Activated naive CD8-positive, alpha-beta T cell treated with anti-CD3 and anti-CD28 coated beads, Interleukin-2, amount 50 U/mL, for 16 hours (primary cell): ENCODE results near the gene EML3.
"Not testable (repeated sequence)": the region's sequence is repeated elsewhere in the genome, so short reads cannot be mapped to it uniquely, and the experiment has no call there.

ENCODE experiments used
- DNase-seq: peaks from one replicate; pipeline ENCODE4 v3.0.0-alpha.2; 2020; ENCODE audit warnings: low read depth, low spot score

Gene EML3

DNA sequence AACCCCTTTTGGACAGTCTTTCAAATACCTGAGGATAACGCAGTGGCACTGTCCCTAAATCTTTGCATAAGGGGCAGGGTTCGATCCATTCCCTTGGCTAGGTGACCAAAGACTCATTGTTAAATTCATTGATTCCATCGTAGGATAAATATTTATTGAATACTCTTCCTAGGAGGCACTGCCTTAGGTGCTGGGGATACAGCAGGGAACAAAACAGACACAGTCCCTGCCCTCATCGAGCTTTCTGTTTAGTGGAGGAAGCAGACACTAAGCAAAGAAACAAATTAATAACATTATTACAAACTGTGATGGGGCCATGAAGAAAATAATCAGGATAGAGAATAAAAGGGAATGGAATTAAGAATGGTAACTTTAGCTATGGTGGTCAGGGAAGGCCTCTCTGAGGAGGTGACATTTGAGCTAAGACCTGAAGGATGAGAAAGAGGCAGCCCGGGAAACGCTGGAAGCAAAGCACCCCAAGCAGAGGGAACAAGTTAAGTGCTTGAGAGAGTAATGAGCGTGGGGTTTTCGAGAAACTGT lies 8.5 kb upstream of the EML3 start:
- no peak for DNase-seq

DNA sequence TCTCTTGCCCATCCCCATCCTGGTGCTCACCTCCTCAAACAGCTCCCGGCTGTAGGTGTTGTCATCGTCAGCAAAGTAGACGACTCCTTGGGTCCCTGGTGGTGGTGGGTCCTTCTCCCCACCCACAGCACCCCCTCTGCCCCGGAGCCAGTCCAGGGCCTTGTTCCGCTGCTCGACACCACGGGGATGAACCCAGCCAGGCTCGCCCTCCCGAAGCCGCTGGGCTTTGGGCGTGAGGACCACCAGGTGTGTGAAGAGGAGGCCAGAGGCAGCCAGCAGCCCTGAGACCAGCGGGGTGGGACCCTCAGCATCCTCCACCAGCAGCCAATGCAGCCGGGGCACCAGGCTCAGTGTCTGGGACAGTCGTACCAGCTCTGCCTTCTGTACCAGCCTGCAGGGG lies 4.4 kb upstream of the EML3 start:
- not testable (repeated sequence) for DNase-seq

DNA sequence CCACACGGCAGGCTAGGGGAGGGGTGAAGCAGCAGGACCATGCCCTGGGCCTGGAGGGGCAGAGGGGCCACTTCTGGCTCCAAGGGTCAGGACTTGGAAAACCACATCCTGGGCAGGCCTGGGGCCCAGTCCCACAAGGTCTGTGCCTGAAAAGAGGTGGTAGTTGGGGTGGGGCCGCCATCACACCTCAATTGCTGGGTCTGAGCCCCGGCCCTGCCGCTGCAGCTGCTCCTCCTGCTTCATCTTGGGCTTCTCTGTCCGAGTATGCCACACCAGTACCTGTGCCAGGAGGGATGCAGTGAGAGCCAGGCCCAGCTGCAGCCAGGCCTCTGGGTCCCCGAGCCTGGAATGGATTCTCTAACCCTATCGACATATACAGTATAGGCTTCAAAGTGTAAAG lies 2.9 kb upstream of the EML3 start:
- DNase-seq, result no peak

DNA sequence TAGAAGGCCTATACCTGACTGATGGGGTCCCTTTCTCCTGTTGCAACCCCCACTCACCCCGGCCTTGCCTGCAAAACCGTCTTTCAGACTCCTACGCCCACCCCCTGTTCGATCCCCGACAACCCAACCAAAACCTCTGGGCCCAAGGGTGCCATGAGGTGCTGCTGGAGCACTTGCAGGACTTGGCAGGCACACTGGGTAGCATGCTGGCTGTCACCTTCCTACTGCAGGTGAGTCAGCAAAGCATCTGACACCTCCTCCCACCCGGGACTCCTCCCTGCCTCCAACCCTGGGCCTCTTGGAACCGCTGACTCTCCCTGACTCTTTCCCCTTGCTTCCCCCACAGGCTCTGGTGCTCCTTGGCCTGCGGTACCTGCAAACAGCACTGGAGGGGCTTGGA lies 1.7 kb upstream of the EML3 start:
- no peak for DNase-seq

DNA sequence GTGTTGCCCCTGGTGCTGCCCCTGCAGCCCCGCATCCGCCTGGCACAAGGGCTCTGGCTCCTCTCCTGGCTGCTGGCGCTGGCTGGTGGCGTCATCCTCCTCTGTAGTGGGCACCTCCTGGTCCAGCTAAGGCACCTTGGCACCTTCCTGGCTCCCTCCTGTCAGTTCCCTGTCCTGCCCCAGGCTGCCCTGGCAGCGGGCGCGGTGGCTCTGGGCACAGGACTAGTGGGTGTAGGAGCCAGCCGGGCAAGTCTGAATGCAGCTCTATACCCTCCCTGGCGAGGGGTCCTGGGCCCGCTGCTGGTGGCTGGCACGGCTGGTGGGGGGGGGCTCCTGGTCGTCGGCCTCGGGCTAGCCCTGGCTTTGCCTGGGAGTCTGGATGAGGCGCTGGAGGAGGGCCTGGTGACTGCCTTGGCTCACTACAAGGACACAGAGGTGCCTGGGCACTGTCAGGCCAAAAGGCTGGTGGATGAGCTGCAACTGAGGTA lies 760 bp upstream of the EML3 start:
- no peak for DNase-seq

DNA sequence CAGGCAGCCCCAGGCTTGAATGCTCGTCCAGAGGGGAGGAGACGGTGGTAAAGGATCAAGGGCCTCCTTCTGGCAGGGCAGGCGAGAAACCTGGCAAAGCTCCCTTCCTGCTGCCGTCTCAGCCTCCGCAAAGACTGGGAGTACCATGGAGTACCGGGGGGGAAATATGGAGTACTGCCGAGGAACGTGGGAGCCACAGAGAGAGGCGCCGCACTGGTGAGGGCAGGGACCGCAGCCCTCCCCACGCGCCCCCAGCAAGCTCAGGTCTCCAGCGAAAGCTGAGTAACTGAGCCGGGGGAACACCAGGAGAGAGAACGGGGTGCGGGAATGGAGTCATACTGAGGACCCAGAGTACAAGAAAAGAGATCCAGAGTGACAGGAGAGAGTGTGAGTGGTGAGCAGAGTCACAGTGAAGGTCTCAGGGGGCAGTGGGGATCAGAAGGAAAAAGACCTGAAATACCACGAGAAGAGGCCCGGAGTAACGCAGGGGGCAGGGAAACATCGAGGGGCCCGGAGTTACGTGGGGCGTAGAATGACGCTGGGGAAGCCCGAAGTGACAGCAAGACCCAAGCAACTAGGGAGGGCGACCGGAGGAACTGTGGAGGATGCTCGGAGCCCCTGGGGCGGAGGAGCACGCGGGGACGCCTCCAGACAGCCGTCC lies 740 bp downstream of the EML3 start:
- DNase-seq, result no peak

DNA sequence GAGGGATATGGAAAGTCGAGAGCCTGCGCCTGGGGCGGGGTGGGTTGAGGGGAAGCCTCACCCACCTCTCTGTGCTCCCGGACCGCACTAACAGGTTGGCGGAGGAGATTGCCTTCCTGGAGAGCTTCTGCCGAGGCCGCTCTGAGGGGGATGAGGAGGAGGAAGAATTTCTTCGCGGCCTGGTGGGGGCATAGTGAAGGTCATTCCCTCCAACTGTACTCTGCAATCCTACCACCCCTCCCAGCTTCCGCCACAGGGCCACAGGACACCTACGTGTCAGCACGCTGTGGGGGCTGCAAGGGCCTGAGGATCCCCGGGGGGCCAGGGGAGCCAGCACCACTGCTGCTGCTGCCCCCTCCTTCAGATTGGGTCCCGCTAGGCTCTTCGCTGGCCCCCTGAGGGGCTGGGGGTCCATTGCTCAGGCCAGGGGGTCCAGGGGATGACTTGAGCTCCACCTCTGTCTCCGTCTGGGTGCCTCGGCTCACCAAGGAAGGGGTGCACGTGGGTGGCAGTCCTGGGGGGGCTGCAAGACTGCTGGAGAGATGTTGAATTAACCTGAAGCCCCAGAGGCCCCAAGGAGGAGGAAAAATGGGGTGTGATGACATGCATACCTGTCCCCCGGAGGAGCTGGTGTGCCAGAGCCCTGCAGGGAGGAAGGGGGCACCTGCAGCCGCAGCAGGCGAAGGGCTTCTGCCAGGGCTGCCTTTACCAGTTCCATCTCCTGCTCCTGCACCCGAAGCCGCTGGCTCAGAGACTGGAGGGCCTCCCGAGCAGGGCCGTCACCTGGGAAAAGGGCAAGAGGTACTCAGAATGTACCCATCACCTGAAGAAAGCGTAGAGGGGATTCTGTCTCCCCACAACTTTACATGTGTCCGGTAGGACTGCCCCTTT lies 1.5 kb downstream of the EML3 start:
- no peak for DNase-seq

DNA sequence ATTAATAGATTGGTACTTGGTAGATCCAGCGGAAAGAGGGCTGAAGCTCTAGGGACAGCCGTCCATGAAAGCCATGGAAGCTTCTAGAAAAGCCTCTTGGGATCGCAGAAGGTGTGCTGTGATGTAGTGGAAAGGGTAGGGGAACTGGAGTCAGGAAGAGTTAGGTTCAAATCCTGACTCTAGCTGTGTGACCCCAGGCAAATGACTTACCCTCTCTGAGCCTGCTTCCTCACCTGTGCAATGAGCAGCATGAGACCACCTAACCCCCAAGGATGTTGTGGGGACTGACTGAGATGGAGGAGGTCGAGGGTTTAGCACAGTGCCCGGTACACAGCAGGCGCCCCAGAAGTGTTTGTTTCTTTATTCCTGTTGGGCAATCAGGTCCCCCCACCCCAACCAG lies 2.2 kb downstream of the EML3 start:
- DNase-seq, result no peak

DNA sequence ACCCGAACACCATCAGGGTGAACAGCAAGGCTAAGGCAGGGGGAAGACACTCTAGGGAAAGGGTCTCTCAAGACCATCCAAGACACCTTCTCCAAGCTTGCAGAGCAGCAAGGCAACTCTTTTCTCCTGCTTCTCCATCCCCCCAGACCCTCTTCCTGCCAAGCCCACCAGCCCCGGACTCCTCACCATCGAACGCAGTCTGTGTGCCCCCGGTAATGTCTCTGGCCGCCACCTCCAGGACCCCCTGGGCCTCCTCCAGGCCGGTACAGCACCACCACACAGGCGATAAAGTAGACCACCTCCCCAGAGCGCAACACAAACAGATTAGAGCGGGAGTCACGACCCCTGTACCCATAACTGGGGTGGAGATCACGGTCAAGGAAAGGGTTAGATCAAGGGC lies 3.8 kb downstream of the EML3 start:
- DNase-seq, result no peak

DNA sequence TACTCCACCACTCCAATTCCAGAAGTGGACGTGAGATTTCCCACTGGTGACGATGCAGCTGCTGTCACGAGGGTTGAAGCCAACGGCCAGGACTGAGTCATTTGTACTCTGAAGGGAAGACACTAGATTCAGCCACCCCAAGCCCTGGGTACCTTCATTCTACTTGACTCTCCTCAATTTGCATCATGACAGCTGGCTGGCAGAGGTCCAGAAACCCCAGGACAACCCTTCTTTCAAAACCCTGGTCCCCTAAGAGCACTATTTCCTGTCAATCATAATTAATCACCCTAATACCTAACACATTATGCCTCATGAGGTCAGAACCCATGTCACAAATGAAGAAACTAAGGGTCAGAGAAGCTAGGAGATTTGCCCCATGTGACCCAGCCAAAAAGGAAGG lies 4.9 kb downstream of the EML3 start:
- DNase-seq, result no peak

DNA sequence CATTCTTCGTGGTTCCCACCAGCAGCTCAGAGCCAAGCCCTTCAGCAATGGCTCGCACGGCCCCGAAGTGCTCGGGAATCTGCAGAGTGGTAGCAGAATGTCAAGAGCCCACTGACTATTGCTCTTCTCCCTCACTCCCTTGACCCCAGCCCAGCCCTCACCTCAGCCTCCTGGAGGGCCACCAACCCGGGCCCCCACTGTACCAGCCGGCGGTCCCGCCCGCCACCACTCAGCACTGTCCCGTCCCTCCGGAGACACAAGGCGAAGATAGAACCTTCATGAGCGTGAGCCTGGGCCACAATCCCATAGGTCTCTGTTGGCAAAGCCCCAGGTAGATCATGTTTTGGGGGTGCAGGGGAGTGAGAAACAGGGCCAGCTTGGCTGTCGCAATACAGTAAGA lies 6.7 kb downstream of the EML3 start:
- no peak for DNase-seq

DNA sequence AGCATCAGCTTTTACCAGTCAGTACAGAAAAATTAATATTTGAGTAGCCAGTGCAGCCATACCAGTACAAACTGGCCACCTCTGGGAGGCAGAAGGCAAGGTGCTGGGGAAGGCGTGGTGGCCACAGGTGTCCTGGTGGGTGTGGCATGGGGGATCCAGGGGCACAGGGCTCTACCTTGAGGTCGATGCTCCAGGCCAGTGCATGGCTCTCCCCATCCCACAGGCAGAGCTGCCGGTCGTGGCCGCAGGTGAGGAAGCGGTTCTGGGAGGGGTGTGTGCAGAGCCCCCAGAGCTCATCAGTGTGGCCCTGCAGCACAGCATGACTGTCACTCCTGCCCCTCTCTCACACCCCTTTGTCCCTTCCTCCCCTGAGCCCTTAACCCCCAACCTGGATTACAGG lies 7.1 kb downstream of the EML3 start:
- DNase-seq, result no peak

DNA sequence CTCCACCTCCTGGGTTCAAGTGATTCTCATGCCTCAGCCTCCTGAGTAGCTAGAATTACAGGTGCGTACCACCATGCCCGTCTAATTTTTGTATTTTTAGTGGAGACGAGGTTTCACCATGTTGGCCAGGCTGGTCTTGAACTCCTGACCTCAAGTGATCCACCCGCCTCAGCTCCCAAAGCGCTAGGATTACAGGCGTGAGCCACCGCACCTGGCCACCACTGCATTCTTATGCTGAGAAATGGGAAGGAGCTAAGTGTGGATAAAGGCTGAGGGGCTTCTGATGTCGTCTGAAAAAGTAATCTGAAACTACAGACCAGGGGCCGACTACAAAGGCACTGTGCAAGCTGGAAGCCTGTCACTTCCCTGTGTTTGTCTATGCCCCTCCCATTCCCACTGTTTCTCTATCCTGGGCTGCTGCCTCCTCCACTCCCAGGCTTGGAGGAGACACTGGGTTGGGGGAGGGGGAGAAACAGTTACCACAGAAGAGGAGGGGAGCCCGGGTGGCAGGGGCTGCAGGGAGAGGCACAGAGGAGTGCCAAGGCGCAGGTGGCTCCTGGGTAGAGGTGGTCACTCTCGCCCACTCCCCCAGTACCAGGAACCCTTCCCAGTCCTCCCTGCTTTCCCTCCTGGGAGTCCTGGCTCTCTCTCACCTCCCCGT lies 8.0 kb downstream of the EML3 start:
- no peak for DNase-seq

DNA sequence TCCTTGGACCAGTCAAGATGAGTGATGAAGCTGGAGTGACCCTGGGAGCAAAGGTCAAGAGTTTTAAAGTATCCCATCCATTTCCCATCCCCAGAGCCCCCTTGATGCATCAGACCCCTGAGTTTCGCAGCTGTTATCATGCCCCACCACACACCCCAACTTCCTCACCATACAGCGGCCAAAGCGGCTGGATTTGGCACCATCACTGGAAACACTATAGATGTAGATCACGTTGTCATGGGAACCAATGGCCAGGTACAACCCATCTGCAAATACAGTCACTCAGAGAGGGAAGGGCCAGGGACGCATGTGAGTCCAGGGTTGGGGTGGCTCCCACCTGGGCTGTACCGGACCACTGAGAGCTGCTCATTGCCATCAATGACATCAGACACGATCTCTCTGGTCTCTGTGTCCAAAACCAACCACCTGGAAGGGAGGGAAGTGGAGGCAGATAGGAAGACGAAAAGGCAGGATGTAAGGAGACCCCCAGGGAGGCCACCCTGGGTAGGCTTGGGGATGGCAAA lies 8.7 kb downstream of the EML3 start:
- DNase-seq, result no peak

DNA sequence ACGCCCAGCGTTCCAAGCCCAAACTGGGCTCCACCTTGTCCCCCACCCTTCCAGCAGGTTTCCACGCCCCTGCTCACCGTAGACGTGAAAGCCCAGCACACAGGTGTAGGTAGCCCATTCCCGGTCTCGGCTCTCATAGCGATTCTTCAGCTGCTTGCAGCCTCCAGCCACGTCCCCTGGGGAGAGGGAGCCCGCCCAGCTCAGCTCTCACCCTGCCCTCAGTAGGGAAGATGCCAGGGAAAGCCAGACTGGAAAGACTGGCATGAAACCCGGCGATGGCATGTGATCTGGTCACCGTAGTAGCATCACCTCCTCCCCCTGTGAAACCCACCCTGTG lies 9.5 kb downstream of the EML3 start:
- no peak for DNase-seq

DNA sequence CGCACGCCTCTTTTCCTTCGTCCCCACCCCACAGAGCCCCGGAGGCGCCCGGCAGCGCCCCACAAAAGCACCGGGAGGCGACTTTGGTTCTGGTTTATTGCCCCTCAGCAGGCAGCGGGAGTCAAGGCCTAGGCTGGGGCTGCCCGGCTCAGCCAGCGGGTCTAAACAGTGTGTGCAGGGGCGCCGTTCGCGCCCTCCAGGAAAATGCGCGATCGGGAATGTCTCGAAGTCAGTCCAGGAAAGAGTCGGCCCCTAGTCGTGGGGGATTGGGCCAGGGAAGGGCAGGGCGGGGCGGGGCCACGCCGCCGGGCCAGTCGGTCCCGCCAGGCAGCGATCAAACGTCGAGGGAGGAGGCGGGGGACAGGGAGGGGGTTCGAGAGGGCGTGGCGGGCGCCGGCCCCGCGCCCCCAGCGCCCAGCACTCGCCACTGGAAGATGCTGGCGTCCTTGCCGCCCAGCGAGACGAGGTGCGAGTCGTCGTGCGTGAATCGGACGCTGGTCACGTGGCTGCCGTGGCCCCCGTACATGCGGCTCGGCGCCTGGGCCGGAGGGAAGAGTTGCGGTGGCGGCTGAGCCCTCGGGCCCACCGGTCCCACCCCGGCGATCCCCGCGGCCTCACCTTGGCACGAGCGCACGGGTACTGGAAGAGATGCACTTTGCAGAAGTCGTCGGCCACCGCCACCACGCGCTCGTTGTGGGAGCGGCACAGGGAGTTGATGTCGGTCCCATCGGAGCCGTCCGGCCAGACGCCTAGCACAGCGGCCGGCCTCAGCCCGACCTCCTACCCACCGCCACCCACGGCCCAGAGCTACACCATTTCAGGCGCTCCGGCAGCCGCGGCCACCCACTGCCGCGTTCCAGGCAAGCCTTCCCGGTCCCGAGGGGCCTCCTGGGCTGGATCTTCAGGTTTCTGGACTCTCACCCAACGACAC lies 10.2 kb downstream of the EML3 start:
- DNase-seq, result no peak

DNA sequence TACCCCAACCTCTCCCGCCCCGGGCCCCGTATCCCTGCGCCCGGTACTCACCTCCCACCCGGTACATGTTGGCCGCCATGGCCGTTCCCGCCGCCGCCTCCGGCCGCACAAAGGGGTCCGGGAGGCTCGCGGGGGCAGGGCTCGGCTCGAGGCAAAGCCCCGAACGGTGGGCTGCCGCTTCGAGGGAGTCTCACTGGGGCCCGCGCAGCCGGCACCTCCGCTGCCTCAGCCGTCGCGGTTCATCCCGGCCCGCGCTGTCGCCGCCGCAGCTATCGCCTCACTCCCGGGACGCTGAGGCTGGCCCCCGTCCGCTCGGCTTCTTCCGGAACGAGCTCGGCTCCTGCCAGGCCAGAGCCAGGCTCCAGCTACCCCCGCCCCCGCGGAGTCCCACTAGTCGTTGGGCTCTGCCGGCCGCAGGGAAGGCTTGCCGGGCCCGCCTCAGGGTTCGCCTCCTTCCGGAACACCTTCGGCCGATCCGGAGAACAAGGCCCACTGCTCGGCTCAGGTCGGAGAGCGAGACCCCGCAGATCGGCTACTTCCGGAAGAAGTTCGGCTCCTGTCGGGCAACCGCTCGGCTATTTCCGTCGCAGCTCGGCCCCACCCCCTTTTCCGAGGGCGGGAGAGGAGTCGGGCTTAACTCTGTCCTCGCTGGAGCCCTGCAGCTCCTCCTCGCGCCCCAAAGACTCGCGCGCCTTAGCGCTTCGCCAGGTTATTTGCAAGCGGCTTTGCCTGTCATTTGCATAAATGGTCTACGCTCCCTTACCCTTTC lies 11.0 kb downstream of the EML3 start, which contains the start of gene MTA2:
Gene MTA2 (minus strand): TSS at position 494 of the 769 bp plus-strand sequence. CDS start 415 bp downstream, at position 79.
- peak; percentile 98 for DNase-seq

DNA sequence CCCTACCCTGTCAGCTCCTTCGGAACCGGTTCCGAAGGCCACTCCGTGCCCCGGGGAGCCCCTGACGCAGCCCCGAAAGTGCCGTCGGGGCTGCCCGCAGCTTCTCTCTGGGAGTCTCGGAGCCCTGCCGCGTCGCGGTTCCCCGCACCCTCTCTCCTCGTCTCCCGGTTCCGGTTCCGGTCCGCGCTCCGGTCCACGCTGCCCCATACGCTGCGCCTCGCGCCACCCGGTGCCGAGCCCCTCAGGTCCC lies 11.5 kb downstream of the EML3 start:
- DNase-seq, result no peak

DNA sequence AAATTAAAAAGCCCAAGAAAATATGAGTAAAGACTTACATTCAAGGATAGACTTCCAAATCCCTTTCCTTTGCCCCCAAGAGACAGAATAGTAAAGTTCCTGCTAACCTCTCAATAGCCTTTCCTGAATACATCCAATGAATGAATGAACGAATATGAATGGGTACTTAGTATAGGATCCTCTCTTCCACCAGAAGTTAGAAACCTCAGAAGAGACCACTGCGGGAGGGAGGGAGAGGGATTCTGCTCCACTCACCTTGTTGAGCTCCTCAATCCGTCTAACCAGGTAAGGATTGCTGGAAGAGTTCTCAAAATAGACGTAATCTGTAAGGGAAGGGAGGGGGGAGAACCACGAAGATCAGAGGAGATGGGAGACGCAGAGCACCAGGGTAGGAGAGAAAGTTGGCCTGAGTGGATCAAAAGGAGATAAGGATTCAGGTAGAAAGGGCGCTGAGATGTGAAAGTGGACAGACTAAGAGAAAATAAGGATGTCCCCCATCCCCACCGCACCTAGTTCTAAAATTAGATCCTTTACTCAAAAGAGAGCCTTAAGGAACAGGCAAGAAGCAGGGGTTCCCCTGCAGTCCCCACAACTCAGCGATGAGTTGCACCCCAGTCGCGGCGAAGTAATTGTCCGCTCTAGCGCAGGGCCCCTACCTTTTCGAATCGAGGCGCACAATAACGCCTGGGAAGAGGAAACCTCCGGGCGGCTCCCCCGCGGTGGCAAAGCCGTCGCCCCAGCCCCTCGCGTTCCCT lies 12.0 kb downstream of the EML3 start:
- DNase-seq, result no peak

DNA sequence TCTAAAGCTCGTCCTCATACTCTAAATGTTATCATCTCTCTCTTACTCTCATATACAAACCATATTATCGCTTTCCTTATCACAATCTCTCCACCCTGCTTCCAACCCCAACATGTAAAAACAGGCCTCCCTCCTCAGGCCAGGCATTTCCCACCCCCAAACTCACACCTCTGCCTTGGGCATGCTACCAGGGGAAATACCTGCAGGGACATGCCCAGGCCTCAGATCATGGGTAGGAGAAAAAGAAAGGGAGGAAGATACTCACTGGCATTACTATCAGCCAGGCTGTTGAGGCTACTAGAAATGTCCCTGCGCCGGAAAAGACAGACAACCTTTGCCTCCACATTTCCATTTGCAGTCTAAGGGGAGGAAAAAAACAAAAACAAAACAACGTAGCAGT lies 12.7 kb downstream of the EML3 start:
- no peak for DNase-seq
